ENCODE data around the gene GAREM1.

GAREM1 gene

GRCh38 chr18:32455361-32455760, 15.3 kb downstream of the GAREM1 start:
- no peak for DNase-seq

- DNase-seq: no peak
These were observed 16.1 kb downstream of the GAREM1 start for GRCh38 chr18:32454593-32454992.

- no peak for DNase-seq
These were observed 19.8 kb downstream of the GAREM1 start for GRCh38 chr18:32450874-32451273.

GRCh38 chr18:32450026-32450691, 20.5 kb downstream of the GAREM1 start:
- no peak for DNase-seq

GRCh38 chr18:32446780-32447179, 23.9 kb downstream of the GAREM1 start:
- DNase-seq: no peak

GRCh38 chr18:32445846-32446245, 24.8 kb downstream of the GAREM1 start:
- no peak for DNase-seq

GRCh38 chr18:32443706-32444215, 26.9 kb downstream of the GAREM1 start:
- DNase-seq: no peak

- DNase-seq: no peak
These were observed 27.5 kb downstream of the GAREM1 start for GRCh38 chr18:32443033-32443705.

- DNase-seq: no peak
These were observed 28.1 kb downstream of the GAREM1 start for GRCh38 chr18:32442575-32442974.

GRCh38 chr18:32441533-32441932, 29.1 kb downstream of the GAREM1 start:
- no peak for DNase-seq

GRCh38 chr18:32440518-32440917, 30.2 kb downstream of the GAREM1 start:
- DNase-seq: no peak

GRCh38 chr18:32439802-32440201, 30.9 kb downstream of the GAREM1 start:
- DNase-seq: no peak

- DNase-seq: no peak
These were observed 31.4 kb downstream of the GAREM1 start for GRCh38 chr18:32439241-32439640.

GRCh38 chr18:32438173-32438572, 32.5 kb downstream of the GAREM1 start:
- DNase-seq: no peak

GRCh38 chr18:32437100-32437834, 33.4 kb downstream of the GAREM1 start:
- no peak for DNase-seq

GRCh38 chr18:32435631-32436500, 34.8 kb downstream of the GAREM1 start:
- DNase-seq: no peak

- no peak for DNase-seq
These were observed 38.9 kb downstream of the GAREM1 start for GRCh38 chr18:32431753-32432152.

GRCh38 chr18:32429402-32429801, 41.3 kb downstream of the GAREM1 start:
- no peak for DNase-seq

- DNase-seq: no peak
These were observed 43.4 kb downstream of the GAREM1 start for GRCh38 chr18:32427084-32427900.

- DNase-seq: no peak
These were observed 45.2 kb downstream of the GAREM1 start for GRCh38 chr18:32425466-32425865.

GRCh38 chr18:32424696-32425095, 46.0 kb downstream of the GAREM1 start:
- no peak for DNase-seq

Measured in GOT3 (cell line).